Inflammatory macrophage treated with lipopolysaccharide for 4 hours (primary cell): Measurements from ENCODE around the gene ZNF609.

Source experiments
- DNase-seq: peaks from one replicate; pipeline ENCODE4 v3.0.0-alpha.2; 2020

Gene ZNF609

GRCh38 chr15:64503640-64504039 lies 43.3 kb downstream of the ZNF609 start:
- DNase-seq, result no peak

GRCh38 chr15:64507293-64507802 lies 47.0 kb downstream of the ZNF609 start:
- DNase-seq, result peak; percentile 94

DNA sequence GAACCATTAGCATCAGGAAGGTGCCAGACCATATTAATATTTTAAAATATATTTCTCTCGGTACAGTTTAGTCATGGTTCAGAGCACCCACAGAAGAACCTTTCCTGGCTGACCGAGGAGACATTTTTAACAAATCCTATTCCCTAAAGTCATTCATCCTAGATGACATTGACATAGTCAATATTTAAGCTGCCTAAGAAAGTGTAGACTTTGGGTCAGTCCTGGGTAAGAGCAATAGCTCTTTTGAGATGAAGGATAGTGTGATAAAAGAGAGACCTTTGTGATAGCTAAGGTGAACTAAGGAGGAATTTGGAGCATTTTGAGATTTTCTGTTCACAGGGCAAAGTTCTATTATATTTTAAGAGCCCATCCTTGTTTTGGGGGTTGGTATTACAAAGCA lies 47.5 kb downstream of the ZNF609 start:
- no peak for DNase-seq

GRCh38 chr15:64513823-64514222 lies 53.4 kb downstream of the ZNF609 start:
- no peak for DNase-seq

DNA sequence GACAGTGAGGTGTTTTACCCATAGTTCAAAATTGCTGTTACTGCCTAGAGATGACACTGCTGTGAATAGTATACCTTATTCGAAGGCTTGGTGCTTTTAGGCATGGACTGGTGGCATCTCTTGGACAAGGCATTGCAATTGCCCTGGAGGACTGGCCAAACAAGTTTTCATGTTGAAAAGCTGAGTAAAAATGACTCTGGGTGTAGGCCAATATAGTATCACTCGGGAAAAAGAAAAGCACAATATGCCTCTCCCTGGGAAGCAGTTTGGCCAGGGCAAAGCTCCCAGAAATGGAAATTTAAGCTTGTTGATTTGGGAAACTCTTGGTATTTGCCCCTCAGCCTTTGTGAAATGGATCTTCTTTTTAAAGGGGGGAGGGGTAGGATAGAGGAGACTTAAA lies 54.8 kb downstream of the ZNF609 start:
- DNase-seq, result no peak

DNA sequence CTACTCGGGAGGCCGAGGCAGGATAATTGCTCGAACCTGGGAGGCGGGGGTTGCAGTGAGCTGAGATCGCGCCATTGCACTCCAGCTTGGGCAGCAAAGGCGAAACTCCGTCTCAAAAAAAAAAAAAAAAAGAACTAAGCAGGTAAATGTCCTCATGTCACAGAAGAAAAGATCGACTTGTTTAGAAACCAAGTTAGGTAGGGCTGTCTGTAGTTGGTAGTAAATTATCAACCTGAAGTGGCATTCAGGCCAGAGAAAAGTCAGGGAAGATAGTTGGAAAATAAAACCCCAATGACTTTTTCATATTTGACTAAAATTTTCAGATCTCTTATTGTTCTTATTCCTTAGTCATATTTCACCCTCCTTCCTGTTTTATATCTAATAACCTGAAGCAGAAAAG lies 55.4 kb downstream of the ZNF609 start:
- DNase-seq, result no peak

- DNase-seq, result no peak
Observed at GRCh38 chr15:64519897-64520296, 59.5 kb downstream of the ZNF609 start.

GRCh38 chr15:64521201-64521600 lies 60.8 kb downstream of the ZNF609 start:
- DNase-seq, result no peak

DNA sequence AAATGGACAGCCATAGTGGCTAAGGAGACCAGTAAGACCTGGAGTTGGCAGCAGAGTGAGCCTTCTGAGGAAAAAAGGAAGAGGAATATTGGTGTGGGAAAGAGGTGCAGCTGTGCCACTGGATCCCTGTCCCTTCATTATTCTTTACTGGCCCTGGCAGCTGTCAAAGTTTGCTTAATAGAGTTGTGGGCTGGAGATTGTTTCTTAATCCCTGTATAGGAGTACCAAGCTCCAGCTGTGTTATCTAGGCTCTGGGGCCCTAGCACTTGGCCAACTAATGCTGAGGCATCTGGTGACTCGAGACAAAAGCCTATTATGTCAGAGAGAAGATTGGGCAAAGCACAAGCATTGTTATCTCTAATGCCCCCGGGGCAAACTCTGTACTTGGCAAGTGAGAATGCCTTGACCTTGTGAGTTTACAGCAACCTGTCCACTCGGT lies 61.4 kb downstream of the ZNF609 start:
- peak; percentile 65 for DNase-seq

DNA sequence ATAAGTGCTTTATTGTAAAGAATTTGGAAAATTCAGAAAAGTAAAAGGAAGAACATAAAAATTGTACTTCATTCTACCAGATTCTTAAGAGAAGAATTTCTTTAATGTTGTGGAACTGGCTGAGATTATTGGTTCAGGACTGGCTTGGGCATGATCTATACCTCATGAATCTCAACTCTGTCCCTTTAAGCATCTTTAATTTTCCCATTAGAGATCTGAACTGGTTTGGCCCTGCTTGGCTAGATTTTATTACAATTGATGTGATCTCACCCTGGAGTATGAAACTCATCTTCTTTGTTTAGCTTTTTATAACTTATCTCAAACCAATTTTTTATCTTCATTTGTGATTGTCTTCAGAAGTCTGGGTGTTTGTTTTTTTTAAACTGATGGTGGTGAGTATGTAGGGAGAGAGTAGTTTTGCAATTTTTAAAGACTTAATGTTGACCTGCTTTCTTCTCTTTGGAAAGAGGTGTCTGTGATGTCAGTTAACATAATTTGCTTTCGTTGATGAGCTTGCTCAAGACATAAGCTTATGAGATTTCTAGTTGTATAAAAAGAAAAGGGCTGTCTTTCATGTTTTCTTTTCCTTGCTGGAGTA lies 61.9 kb downstream of the ZNF609 start:
- DNase-seq, result peak; percentile 27

GRCh38 chr15:64523240-64523639 lies 62.9 kb downstream of the ZNF609 start:
- DNase-seq, result no peak

- DNase-seq, result no peak
Observed at GRCh38 chr15:64524778-64525177, 64.4 kb downstream of the ZNF609 start.

DNA sequence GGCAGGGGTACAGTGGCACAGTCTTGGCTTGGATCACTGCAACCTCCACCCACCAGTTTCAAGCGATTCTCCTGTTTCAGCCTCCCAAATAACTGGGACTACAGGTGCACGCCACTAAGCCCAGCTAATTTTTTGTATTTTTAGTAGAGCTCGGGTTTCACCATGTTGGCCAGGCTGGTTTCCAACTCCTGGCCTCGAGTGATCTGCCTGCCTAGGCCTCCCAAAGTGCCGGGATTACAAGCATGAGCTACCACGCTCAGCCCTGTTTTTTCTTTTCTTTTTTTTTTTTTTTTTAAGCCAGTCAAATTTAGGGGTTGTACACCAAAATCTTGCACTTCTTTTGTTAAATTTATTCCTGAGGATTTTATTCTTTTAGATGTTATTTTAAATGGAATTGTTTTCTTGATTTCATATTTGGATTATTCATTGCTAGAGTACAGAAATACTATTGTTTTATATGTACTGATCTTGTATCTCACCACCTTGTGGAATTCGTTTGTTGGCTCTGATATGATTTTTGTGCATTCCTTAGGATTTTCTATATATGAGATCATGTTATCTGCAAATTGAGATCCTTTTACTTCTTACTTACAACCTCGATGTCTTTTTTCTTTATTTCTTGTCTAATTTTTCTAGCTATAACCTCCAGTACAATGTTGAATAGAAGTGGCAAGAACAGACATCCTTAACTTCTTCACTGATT lies 65.6 kb downstream of the ZNF609 start:
- no peak for DNase-seq

- no peak for DNase-seq
Observed at GRCh38 chr15:64527263-64527984, 67.0 kb downstream of the ZNF609 start.

DNA sequence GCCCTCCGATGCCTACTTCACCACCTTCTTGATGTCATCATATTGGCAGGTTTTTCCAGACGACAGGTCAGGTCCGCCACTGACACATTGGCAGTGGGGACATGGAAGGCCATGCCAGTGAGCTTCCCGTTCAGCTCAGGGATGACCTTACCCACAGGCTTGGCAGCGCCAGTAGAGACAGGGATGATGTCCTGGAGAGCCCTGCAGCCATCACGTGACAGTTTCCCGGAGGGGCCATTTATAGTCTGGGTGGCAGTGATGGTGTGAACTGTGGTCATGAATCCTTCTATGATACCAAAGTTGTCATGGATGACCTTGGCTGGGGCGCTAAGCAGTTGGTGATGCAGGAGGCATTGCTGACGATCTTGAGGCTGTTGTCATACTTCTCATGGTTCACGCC lies 68.5 kb downstream of the ZNF609 start:
- DNase-seq, result no peak

GRCh38 chr15:64530472-64530871 lies 70.1 kb downstream of the ZNF609 start:
- DNase-seq, result no peak

DNA sequence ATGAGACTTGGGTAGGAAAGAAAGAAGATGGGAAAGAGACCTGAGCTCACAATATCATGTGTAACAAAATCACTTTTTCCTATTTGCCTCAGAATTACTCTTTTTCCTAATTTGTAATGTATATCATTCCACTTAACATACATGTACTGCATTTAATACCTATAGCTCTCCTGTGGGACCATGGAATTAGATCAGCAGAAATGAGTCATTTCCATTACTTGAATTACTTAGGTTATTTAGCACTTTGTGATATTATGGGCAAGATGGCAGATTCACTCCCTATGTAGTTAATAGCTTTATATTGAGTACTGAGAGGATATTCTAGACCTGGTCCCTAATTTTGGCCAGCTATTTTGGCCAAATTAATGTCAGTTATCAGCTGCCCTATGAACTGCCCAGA lies 70.5 kb downstream of the ZNF609 start:
- no peak for DNase-seq

GRCh38 chr15:64532521-64533315 lies 72.3 kb downstream of the ZNF609 start:
- peak; percentile 70 for DNase-seq

GRCh38 chr15:64535460-64536243 lies 75.3 kb downstream of the ZNF609 start:
- no peak for DNase-seq

- DNase-seq, result peak; percentile 69
Observed at GRCh38 chr15:64536244-64536836, 76.0 kb downstream of the ZNF609 start.

GRCh38 chr15:64542091-64542490 lies 81.7 kb downstream of the ZNF609 start:
- DNase-seq, result no peak

GRCh38 chr15:64544450-64544849 lies 84.1 kb downstream of the ZNF609 start:
- no peak for DNase-seq
